Adrenal gland (tissue), 5 donors: ENCODE data around the gene UNC5C.
A peak's percentile ranks its signal among the peaks of the same experiment; 100 is the strongest.

Experiments
- CTCF ChIP-seq, 6 experiments: fragments of 450-650 bp in 4 of 6; fragments of 200-600 bp in 2 of 6; sonication (generic) in 1 of 6; IDR thresholded peaks; 1 replicate in 5 of 6; 2 replicates in 1 of 6; pipeline versions ENCODE4 v1.5.1 to v1.8.0; 2016 to 2021; ENCODE audit warnings: antibody characterized with exemption in 6 of 6, mild to moderate bottlenecking in 2 of 6, moderate library complexity in 1 of 6
- POLR2A ChIP-seq, 2 donors: fragments of 450-650 bp; IDR thresholded peaks; one replicate each; pipeline ENCODE4 v1.6.1; 2017; ENCODE audit warnings: antibody characterized with exemption in 2 of 2, mild to moderate bottlenecking in 2 of 2, moderate library complexity in 1 of 2
- donor health status: DM: no; HTN: no; CAD: no.

- TF ChIP-seq CTCF (IDR thresholded peaks at IDR 0.05) (peak; percentile 64 to 79 (median 74)), POLR2A (IDR thresholded peaks at IDR 0.05) (no peak)
These were observed 382.7 kb downstream of the UNC5C start for GRCh38 chr4:95165926-95166524.
